Omental fat pad (tissue), 4 donors: ENCODE measurements around the gene ZMYM3. TPM values are rescaled to one million over a fixed set of nuclear protein-coding genes. Genes with fewer than 3 reads are reported as not detected.

Experiments used
- ATAC-seq: fragments of 150-250 bp; one replicate; pipeline ENCODE4 v1.9.1; 2016; ENCODE audit warnings: mild to moderate bottlenecking, moderate library complexity; ENCODE audit not compliant: low FRiP score
- DNase-seq: peaks from one replicate; pipeline ENCODE4 v3.0.0-alpha.2; 2019; ENCODE audit warnings: low spot score
- CTCF ChIP-seq, 3 donors: fragments of 450-650 bp; IDR thresholded peaks; one replicate each; pipeline ENCODE4 v1.5.1; 2016 to 2017; ENCODE audit warnings: antibody characterized with exemption in 3 of 3, mild to moderate bottlenecking in 3 of 3, moderate library complexity in 2 of 3
- total RNA-seq, 4 donors: library from RNA; depleted of rRNA; stranded (reverse); fragments of >200 nt; gene quantifications; one replicate each; pipeline ENCODE4 v1.1.0, GENCODE V29; 2016

The ZMYM3 gene
- total RNA-seq, 4 donors from 2014 or later: 3.8 to 14.8 (median 11.2) TPM

GRCh38 chrX:71228063-71228642, 25.8 kb downstream of the ZMYM3 start:
- no peak for TF ChIP-seq CTCF (IDR thresholded peaks at IDR 0.05)
- DNase-seq (no peak), ATAC-seq (no peak)

GRCh38 chrX:71227370-71228062, 26.4 kb downstream of the ZMYM3 start:
- ATAC-seq: no peak
- DNase-seq: no peak
- TF ChIP-seq CTCF (IDR thresholded peaks at IDR 0.05): no peak

- ATAC-seq (no peak), DNase-seq (no peak)
- TF ChIP-seq CTCF (IDR thresholded peaks at IDR 0.05): no peak
Observed at GRCh38 chrX:71225676-71226075, 28.3 kb downstream of the ZMYM3 start.

- DNase-seq: no peak
- no peak for ATAC-seq
- no peak for TF ChIP-seq CTCF (IDR thresholded peaks at IDR 0.05)
Observed at GRCh38 chrX:71225009-71225408, 28.9 kb downstream of the ZMYM3 start.

- DNase-seq (no peak), ATAC-seq (no peak)
- no peak for TF ChIP-seq CTCF (IDR thresholded peaks at IDR 0.05)
Observed at GRCh38 chrX:71224098-71224708, 29.7 kb downstream of the ZMYM3 start.

- ATAC-seq (no peak), DNase-seq (no peak)
- no peak for TF ChIP-seq CTCF (IDR thresholded peaks at IDR 0.05)
Observed at GRCh38 chrX:71222929-71223328, 31.0 kb downstream of the ZMYM3 start, which contains the start of gene GJB1. GJB1 (plus strand) TSS chrX:71223224; CDS start chrX:71223708, 484 bp downstream.
